DMS153 treated with DMSO at 0.1 percent for 48 hours (cell line): Measurements from ENCODE around the gene PHKG2.
"Not testable (repeated sequence)": the region's sequence is repeated elsewhere in the genome, so short reads cannot be mapped to it uniquely, and the experiment has no call there.

ENCODE experiments used
- DNase-seq: peaks from one replicate; lab custom pipeline; 2025; ENCODE audit not compliant: unreplicated experiment; lab: John Stamatoyannopoulos, UW

Gene PHKG2

GRCh38 chr16:30747799-30748633 lies at the start of gene PHKG2:
Gene PHKG2, plus strand, starts transcription at chr16:30748425. Its CDS starts 396 bp downstream, at chr16:30748821.
- peak; percentile 98 for DNase-seq

- peak; percentile 46 for DNase-seq
Measured at GRCh38 chr16:30698816-30699614, 49.2 kb upstream of the PHKG2 start, which contains the start of gene SRCAP. Gene SRCAP, plus strand, starts transcription at chr16:30699171. Its CDS starts 1,654 bp downstream, at chr16:30700825.

GRCh38 chr16:30699615-30700099 lies 48.6 kb upstream of the PHKG2 start:
- no peak for DNase-seq

- no peak for DNase-seq
Measured at GRCh38 chr16:30700491-30700890, 47.7 kb upstream of the PHKG2 start.

GRCh38 chr16:30700971-30701370 lies 47.3 kb upstream of the PHKG2 start:
- DNase-seq = no peak

GRCh38 chr16:30703071-30703470 lies 45.2 kb upstream of the PHKG2 start:
- DNase-seq = not testable (repeated sequence)

GRCh38 chr16:30703971-30704370 lies 44.3 kb upstream of the PHKG2 start:
- no peak for DNase-seq

- DNase-seq = no peak
Measured at GRCh38 chr16:30706046-30706445, 42.2 kb upstream of the PHKG2 start.

- no peak for DNase-seq
Measured at GRCh38 chr16:30710971-30711370, 37.3 kb upstream of the PHKG2 start.

GRCh38 chr16:30711712-30712111 lies 36.5 kb upstream of the PHKG2 start:
- DNase-seq = no peak

- no peak for DNase-seq
Measured at GRCh38 chr16:30715750-30716445, 32.3 kb upstream of the PHKG2 start.

GRCh38 chr16:30720086-30720485 lies 28.1 kb upstream of the PHKG2 start:
- no peak for DNase-seq

- no peak for DNase-seq
Measured at GRCh38 chr16:30720694-30721093, 27.5 kb upstream of the PHKG2 start.

- no peak for DNase-seq
Measured at GRCh38 chr16:30721167-30721566, 27.1 kb upstream of the PHKG2 start.

- no peak for DNase-seq
Measured at GRCh38 chr16:30721606-30722005, 26.6 kb upstream of the PHKG2 start.

GRCh38 chr16:30722443-30722842 lies 25.8 kb upstream of the PHKG2 start:
- DNase-seq = no peak

- no peak for DNase-seq
Measured at GRCh38 chr16:30722916-30723315, 25.3 kb upstream of the PHKG2 start.

GRCh38 chr16:30723725-30724355 lies 24.4 kb upstream of the PHKG2 start:
- DNase-seq = no peak

GRCh38 chr16:30724641-30725417 lies 23.4 kb upstream of the PHKG2 start:
- no peak for DNase-seq

GRCh38 chr16:30725418-30725792 lies 22.8 kb upstream of the PHKG2 start:
- no peak for DNase-seq
